Liver (tissue), 3 donors: ENCODE results near the gene MAPK4.

Experiments used
- CTCF ChIP-seq: fragments of 150-350 bp; IDR thresholded peaks from 2 replicates; pipeline ENCODE4 v1.5.1; 2017; ENCODE audit warnings: improper control_type of control experiment, low read depth, low read length; ENCODE audit not compliant: missing input control
- EGR1 ChIP-seq, 2 donors: IDR thresholded peaks; 2 replicates each; pipeline ENCODE4 v1.6.1; 2016 to 2018; ENCODE audit warnings: antibody characterized with exemption in 2 of 2, low read depth in 2 of 2
- JUND ChIP-seq, 2 donors: IDR thresholded peaks; 2 replicates each; pipeline ENCODE4 v1.6.1; 2016; ENCODE audit warnings: antibody characterized with exemption in 2 of 2
- MAX ChIP-seq: IDR thresholded peaks from 2 replicates; pipeline ENCODE4 v1.6.1; 2016; ENCODE audit warnings: antibody characterized with exemption
- REST ChIP-seq: IDR thresholded peaks from 2 replicates; pipeline ENCODE4 v1.6.1; 2016; ENCODE audit warnings: antibody characterized with exemption, mild to moderate bottlenecking
- RXRA ChIP-seq, 2 donors: IDR thresholded peaks; 2 replicates each; pipeline ENCODE4 v1.6.1; 2017 to 2018; ENCODE audit warnings: antibody characterized with exemption in 2 of 2, mild to moderate bottlenecking in 1 of 2
- TAF1 ChIP-seq: conservative IDR thresholded peaks from 2 replicates; pipeline ENCODE4 v1.6.1; 2016; ENCODE audit warnings: antibody characterized with exemption, mild to moderate bottlenecking
- ZBTB33 ChIP-seq: IDR thresholded peaks from 2 replicates; pipeline ENCODE4 v1.6.1; 2016; ENCODE audit warnings: antibody characterized with exemption
- donor health status: healthy.
- donor health status: healthy.

GRCh38 chr18:50602466-50602865, 42.6 kb downstream of the MAPK4 start:
- TF ChIP-seq JUND (IDR thresholded peaks at IDR 0.05) (no peak), CTCF (no peak), ZBTB33 (no peak), REST (no peak), TAF1 (no peak), EGR1 (IDR thresholded peaks at IDR 0.05; ENCODE audit: low read depth in 2 of 2) (no peak), MAX (no peak), RXRA (IDR thresholded peaks at IDR 0.05) (no peak)
